GM12878 (cell line): ENCODE measurements around the gene BORCS6. TPM values are rescaled to one million over a fixed set of nuclear protein-coding genes. Genes with fewer than 3 reads are reported as not detected.

Experiments used
- ATAC-seq: fragments of 200-7000 bp; cut with Tn5 transposase; 3 replicates; pipeline ENCODE4 v1.9.1; 2020; ENCODE audit warnings: mild to moderate bottlenecking, moderate library complexity
- BruUV-seq: library from RNA; stranded (reverse); fragments of 400-500 nt; replicated peaks from 2 replicates; lab custom pipeline; 2021; lab: Mats Ljungman, UMichigan
- CTCF ChIA-PET: fragments of 300-600 bp; sonication (Branson Sonifier 250); formaldehyde crosslinking; extraction: SDS; loops from one replicate; lab custom pipeline; 2021; ENCODE audit warnings: inconsistent platforms; lab: Yijun Ruan, JAX
- POLR2A ChIA-PET: fragments of 350-600 bp; formaldehyde crosslinking; extraction: SDS; loops from one replicate; lab custom pipeline; 2021; ENCODE audit warnings: inconsistent platforms; lab: Charles Lee
- RAD21 ChIA-PET: fragments of 300-600 bp; sonication (Branson Sonifier 250); formaldehyde crosslinking; loops from one replicate; lab custom pipeline; 2023; ENCODE audit warnings: antibody characterized with exemption; ENCODE audit not compliant: unreplicated experiment; lab: Charles Lee
- SMC1A ChIA-PET: fragments of 300-600 bp; sonication (Branson Sonifier 250); formaldehyde crosslinking; loops from one replicate; lab custom pipeline; 2023; ENCODE audit not compliant: unreplicated experiment, uncharacterized antibody; lab: Charles Lee
- DNase-seq: peaks from one replicate; pipeline ENCODE4 v3.0.0-alpha.2; 2011; ENCODE audit warnings: low read depth, low spot score
- FAIRE-seq: peaks from 3 replicates; lab custom pipeline; 2011; peaks lifted over from hg19 to GRCh38; lab: Jason Lieb, UNC
- H2AFZ ChIP-seq: 2 replicates; pipeline ENCODE4 v1.6.0; 2011; ENCODE audit warnings: low read depth, low read length, control low read depth; ENCODE audit not compliant: control insufficient read depth
- H3K27ac ChIP-seq: 2 replicates; pipeline ENCODE4 v1.5.1; 2011; ENCODE audit warnings: control low read depth; ENCODE audit not compliant: control insufficient read depth, insufficient read depth
- H3K27me3 ChIP-seq, 2 experiments: replicated peaks in 1 of 2; 2 replicates each; pipeline versions ENCODE4 v1.6.0 to v1.6.1; 2011; ENCODE audit warnings: low read length in 1 of 2; ENCODE audit not compliant: control insufficient read depth in 2 of 2, insufficient read depth in 2 of 2
- H3K36me3 ChIP-seq, 2 experiments: 2 replicates each; pipeline ENCODE4 v1.5.1; 2011; ENCODE audit warnings: low read length in 1 of 2; ENCODE audit not compliant: control insufficient read depth in 2 of 2, insufficient read depth in 2 of 2
- H3K4me1 ChIP-seq: 2 replicates; pipeline ENCODE4 v1.6.1; 2011; ENCODE audit warnings: mild to moderate bottlenecking, low read length, moderate library complexity, mixed read lengths; ENCODE audit not compliant: control insufficient read depth, insufficient read depth
- H3K4me2 ChIP-seq: 2 replicates; pipeline ENCODE4 v1.6.0; 2011; ENCODE audit warnings: control low read depth; ENCODE audit not compliant: control insufficient read depth, insufficient read depth
- H3K4me3 ChIP-seq: fragments of 200-600 bp; sonication (generic); 2 replicates; pipeline ENCODE4 v1.5.1; 2016
- H3K79me2 ChIP-seq: 2 replicates; pipeline ENCODE4 v1.6.0; 2011; ENCODE audit warnings: low read length; ENCODE audit not compliant: control insufficient read depth, insufficient read depth
- H3K9ac ChIP-seq: 2 replicates; pipeline ENCODE4 v1.8.0; 2011; ENCODE audit warnings: low read length, control low read depth, mixed read lengths; ENCODE audit not compliant: control insufficient read depth, insufficient read depth
- H3K9me3 ChIP-seq: replicated peaks from 3 replicates; pipeline ENCODE4 v1.5.1; 2011; ENCODE audit warnings: mild to moderate bottlenecking, low read length; ENCODE audit not compliant: control insufficient read depth, insufficient read depth
- H4K20me1 ChIP-seq: 2 replicates; pipeline ENCODE4 v1.6.0; 2011; ENCODE audit not compliant: control insufficient read depth, insufficient read depth
- EGR1 ChIP-seq, 2 experiments: IDR thresholded peaks; 1 replicate in 1 of 2; 2 replicates in 1 of 2; pipeline ENCODE4 v1.6.1; 2011 to 2012; ENCODE audit warnings: low read depth in 2 of 2, low read length in 2 of 2, borderline replicate concordance in 1 of 2, mild to moderate bottlenecking in 1 of 2, moderate library complexity in 1 of 2
- PRDM15 ChIP-seq: fragments of 450-650 bp; formaldehyde crosslinking; IDR thresholded peaks from 2 replicates; pipeline ENCODE4 v1.4.0; 2020; ENCODE audit warnings: mild to moderate bottlenecking, moderate library complexity
- WGBS: methylation state at CpG from one replicate; pipeline ENCODE4 v1.1.6; 2016; ENCODE audit warnings: low lambda C conversion rate; ENCODE audit not compliant: insufficient replicate concordance, insufficient coverage; ENCODE audit errors: missing lambda C conversion rate; 5-methylcytosine and 5-hydroxymethylcytosine counted together
- in situ Hi-C: fragments of 300-500 bp; cut with MboI; formaldehyde crosslinking; loops from 9 replicates; pipeline ENCODE4 v1.14.3; 2018; ENCODE audit warnings: mixed read lengths
- intact Hi-C: fragments of 100-400 bp; cut with micrococcal nuclease; formaldehyde crosslinking; loops from one replicate; pipeline ENCODE4 v1.14.2; 2022; ENCODE audit not compliant: unreplicated experiment
- polyA plus RNA-seq, 11 experiments: library from polyadenylated mRNA; depleted of rRNA in 4 of 11; unstranded in 6 of 11; stranded (reverse) in 5 of 11; fragments of >200 nt; fragmentation: Nextera tagmentation in 4 of 11; fragmentation: Illumina TruSeq in 1 of 11; extraction: Ambion mirVana in 4 of 11; extraction: Trizol in 1 of 11; gene quantifications; 1 replicate in 1 of 11; 2 replicates in 10 of 11; pipeline versions ENCODE4 v1.2.1 to v1.2.3, GENCODE V29; 2011 to 2016; ENCODE audit warnings: inconsistent platforms in 2 of 11, missing spikeins in 2 of 11, low read depth in 1 of 11
- total RNA-seq, 4 experiments: library from RNA; depleted of rRNA in 3 of 4; stranded (reverse); fragments of >200 nt in 3 of 4; fragmentation: Illumina TruSeq in 1 of 4; extraction: Trizol in 1 of 4; gene quantifications; 2 replicates each; pipeline versions ENCODE4 v1.2.1 to v1.2.3, GENCODE V29; 2013 to 2021

The BORCS6 gene
- total and polyA plus RNA-seq, 10 of the 15 experiments (the other 5 are each of a cell fraction or from before 2014, with no cell fraction given): 0.37 to 14.1 (median 6.7) TPM

- TF ChIP-seq PRDM15 (CRISPR knock-in tag): no peak
- TF ChIP-seq EGR1 (IDR thresholded peaks at IDR 0.05; ENCODE audit: borderline replicate concordance in 1 of 2, low read depth in 2 of 2, low read length in 2 of 2): peak in 1 of 2 experiments; percentile 71; a peak in 2 of 3 replicates
- no TSS peak for BruUV-seq
These were observed 804 bp downstream of the BORCS6 start for GRCh38 chr17:8189041-8189710.

More at GRCh38 chr17:8189041-8189710, 804 bp downstream of the BORCS6 start:
- intact Hi-C loops (loop anchor here (5.0 kb wide), 1 partner anchor 52 kb away; no protein-coding TSS in a partner anchor), in situ Hi-C loops (loop anchor here (5.0 kb wide), 1 partner anchor 33 kb away; no protein-coding TSS in a partner anchor)
- peak overlapping the region; percentile 79 for H2AFZ ChIP-seq
- ChIA-PET SMC1A (interaction anchor here (1.0 to 4.1 kb wide), 7 partner anchors 15 to 57 kb away, joined by 3 to 40 read pairs (median 4); no protein-coding TSS in a partner anchor), RAD21 (interaction anchor here (0.5 to 8.1 kb wide), 7 partner anchors 16 to 257 kb away, joined by 3 to 117 read pairs (median 7); partner anchors contain the start of genes AURKB, CNTROB, SLC25A35 and TRAPPC1), POLR2A (interaction anchor here (1.1 to 8.1 kb wide), 11 partner anchors 10 to 306 kb away, joined by 3 to 146 read pairs (median 17); partner anchors contain the start of genes AURKB, CTC1, PER1 and PFAS), CTCF (interaction anchor here (0.6 to 6.2 kb wide), 6 partner anchors 10 to 560 kb away, joined by 3 to 53 read pairs (median 4); partner anchors contain the start of gene AURKB)
- H3K9me3 ChIP-seq: no peaks in the 10 kb centered on the region
- H3K4me2 ChIP-seq: peak overlapping the region; percentile 82
- H4K20me1 ChIP-seq: no peaks in the 10 kb centered on the region
- ATAC-seq (peak; percentile 1), DNase-seq (no peak), FAIRE-seq (no peak)
- peaks cover 17% of the 10 kb centered on the region for H3K4me1 ChIP-seq
- no peaks in the 10 kb centered on the region for H3K36me3 ChIP-seq
- WGBS: 5% methylated on average over 67 of the region's 67 CpGs
- peak overlapping the region; percentile 68 for H3K4me3 ChIP-seq
- peak overlapping the region; percentile 80 for H3K9ac ChIP-seq
- H3K79me2 ChIP-seq: peaks cover 18% of the 10 kb centered on the region
- peak overlapping the region; percentile 90 for H3K27ac ChIP-seq
- no peaks in the 10 kb centered on the region for H3K27me3 ChIP-seq
